GM21717 (cell line): ENCODE results near the gene PRKCZ.

ENCODE experiments used
- ATAC-seq: cut with Tn5 transposase; IDR thresholded peaks from one replicate; pipeline ENCODE4 v1.9.1; 2021; ENCODE audit warnings: mild to moderate bottlenecking, moderate library complexity; ENCODE audit not compliant: unreplicated experiment

The PRKCZ gene

GRCh38 chr1:2098839-2099785 is 48.9 kb downstream of the PRKCZ start:
- ATAC-seq = no peak

- no peak for ATAC-seq
Observed at GRCh38 chr1:2099886-2100779, 49.9 kb downstream of the PRKCZ start.

GRCh38 chr1:2100780-2101108 is 50.5 kb downstream of the PRKCZ start:
- no peak for ATAC-seq

DNA sequence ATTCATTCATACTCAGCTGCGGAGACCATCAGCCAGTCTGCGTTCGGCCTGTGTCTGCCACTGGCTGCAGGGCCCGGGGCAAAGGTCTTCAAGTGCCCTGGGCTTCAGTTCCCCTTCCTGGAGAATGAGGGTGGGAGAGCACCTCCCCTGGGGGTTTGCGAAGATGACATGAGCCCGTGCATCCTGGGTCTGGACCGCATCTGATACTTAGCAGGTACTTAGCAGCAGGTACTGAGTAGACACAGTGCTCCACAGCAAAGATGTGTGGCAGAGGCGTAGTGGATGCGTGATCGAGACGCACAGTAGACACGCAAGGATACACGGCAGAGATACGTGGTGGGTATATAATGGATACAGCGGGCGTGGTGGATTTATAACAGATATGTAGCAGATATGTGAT is 51.3 kb downstream of the PRKCZ start:
- no peak for ATAC-seq

GRCh38 chr1:2101946-2102345 is 51.7 kb downstream of the PRKCZ start:
- no peak for ATAC-seq

GRCh38 chr1:2102753-2103152 is 52.5 kb downstream of the PRKCZ start:
- ATAC-seq = no peak

- ATAC-seq = no peak
Observed at GRCh38 chr1:2103266-2103900, 53.2 kb downstream of the PRKCZ start.

GRCh38 chr1:2103901-2104590 is 53.8 kb downstream of the PRKCZ start:
- no peak for ATAC-seq

DNA sequence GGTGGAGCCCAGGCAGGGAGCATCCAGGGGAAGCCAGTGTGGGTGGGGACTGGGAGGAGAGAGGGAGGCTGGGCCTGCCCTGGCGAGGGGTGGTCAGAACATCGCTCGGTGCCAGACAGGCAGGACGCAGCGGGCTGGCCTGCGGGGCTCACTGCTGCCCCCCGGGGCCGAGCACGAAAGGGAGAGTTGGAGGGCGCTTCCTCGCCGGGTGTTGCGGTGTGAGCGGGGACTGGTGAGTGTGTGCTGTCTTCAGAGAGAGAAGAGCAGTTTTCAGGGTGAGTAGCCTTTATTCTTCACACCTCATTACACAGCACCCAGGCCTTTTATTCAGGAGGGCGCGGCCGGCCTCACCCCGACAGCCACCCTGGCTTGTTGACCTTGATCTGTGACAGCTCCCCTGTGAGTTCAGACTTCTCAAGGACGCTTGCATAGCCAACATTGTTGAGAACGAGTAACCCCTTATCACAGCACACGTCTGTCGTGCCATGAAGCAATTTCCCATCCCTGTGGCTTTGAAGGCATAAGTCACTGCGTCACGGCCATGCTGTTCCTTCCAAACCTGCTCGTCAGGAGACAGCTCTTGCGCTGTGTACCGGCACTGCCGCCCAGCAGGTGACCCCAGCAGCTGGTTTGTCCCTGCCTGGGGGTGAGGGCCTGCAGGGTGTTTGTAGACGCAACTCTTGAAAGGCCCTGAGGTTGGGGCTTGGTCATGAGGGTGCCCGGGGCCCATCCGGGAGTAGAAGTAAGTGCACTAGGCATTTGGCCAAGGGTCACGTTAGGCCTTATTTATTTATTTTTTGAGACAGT is 54.6 kb downstream of the PRKCZ start:
- no peak for ATAC-seq

GRCh38 chr1:2105781-2106524 is 55.7 kb downstream of the PRKCZ start:
- no peak for ATAC-seq

DNA sequence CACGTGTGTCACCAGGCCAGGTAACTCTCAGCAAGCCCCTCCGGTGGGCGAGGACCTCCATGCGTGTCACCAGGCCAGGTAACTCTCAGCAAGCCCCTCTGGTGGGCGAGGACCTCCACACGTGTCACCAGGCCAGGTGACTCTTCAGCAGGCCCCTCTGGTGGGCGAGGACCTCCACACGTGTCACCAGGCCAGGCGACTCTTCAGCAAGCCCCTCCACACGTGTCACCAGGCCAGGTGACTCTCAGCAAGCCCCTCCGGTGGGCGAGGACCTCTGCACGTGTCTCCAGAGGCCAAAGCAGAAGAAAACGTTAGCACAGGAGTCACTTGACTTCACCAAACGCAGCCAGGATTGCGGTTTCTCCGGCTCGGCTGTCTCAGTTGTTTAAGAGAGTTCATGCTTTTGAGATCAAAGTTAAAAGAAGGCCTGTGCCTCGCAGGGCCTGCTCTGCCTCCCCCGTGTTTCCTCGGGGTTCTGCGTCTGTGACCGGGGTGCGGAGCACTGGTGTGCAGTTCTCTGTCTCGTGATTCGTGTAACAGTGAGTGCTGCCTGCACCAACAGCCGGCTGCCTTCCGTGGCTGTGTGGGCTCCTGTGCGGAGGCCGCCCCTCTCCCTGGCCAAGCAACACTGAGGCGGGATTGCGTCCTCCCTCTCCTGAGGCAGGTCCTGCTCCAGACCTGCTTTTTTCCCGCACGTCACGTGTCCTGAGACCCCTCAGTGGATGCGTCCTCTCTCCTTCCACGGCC is 56.6 kb downstream of the PRKCZ start:
- ATAC-seq = no peak

GRCh38 chr1:2107586-2108212 is 57.5 kb downstream of the PRKCZ start:
- no peak for ATAC-seq

DNA sequence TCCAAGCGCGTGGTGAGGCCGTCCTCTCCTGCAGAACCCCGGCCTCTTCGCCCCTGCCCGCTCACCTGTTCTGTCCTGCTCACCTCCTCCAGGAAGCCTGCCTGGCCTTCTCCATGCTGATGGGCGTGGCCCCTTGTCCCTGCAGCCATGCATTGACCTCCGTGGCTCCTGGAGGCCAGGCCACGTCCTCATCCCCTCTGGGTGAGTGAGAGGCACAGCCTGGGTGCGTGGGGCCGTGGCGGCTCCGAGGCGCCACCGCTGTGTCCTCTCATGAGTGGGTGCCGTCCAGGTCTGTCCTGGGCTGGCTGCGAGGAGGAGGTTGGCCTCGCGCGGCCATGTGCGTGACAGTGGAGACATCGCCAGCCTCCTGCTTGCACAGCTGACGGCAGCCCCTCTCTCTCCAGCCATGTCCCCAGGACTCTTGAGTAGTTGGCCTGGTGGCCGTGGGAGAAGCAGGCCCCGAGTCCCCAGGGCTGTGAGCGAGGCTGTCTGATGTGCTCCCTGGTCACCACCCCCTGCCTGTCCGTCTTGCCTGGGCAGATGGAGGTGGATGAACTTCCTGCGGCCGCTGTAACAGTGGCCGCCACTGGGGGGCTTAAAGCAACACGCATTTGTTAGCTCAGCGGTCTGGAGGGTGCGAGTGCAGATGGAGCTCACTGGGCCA is 58.1 kb downstream of the PRKCZ start:
- no peak for ATAC-seq

GRCh38 chr1:2108877-2109580 is 58.8 kb downstream of the PRKCZ start:
- no peak for ATAC-seq

GRCh38 chr1:2109581-2110021 is 59.4 kb downstream of the PRKCZ start:
- ATAC-seq = no peak

DNA sequence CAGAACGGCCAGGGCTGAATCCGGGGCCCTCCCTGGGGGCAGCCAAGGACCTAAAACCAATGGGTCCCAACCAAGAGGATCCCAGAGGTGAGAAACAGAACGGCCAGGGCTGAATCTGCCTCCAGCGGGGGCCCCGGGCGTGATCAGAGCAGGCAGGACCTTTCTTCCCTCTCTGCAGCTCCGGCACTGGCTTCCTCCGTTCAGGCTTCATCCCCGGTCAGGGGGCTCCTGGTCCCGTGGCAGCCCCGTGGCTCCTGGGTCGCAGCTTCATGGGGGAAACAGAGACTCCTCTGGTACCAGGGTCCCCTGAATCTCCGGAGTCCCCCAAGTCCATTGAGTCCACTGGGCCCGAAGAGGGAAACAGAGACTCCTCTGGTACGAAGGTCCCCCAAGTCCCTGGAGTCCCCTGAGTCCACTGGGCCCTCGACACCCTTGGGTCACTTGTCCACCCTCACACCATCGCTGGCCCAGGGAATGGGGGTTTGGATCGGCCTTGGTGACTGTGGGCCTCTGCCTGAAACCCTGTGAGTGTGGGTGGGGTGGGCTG is 60.1 kb downstream of the PRKCZ start:
- ATAC-seq = no peak
